NCI-H2196 treated with DMSO at 0.1 percent for 48 hours (cell line): ENCODE results near the gene EXOSC3.

Experiments used
- DNase-seq: peaks from one replicate; lab custom pipeline; 2025; ENCODE audit not compliant: unreplicated experiment; lab: John Stamatoyannopoulos, UW

The EXOSC3 gene

GRCh38 chr9:37739222-37739621 lies 45.6 kb downstream of the EXOSC3 start:
- DNase-seq: no peak

- no peak for DNase-seq
Measured at GRCh38 chr9:37732952-37733351, 51.9 kb downstream of the EXOSC3 start.

GRCh38 chr9:37732086-37732741 lies 52.6 kb downstream of the EXOSC3 start:
- no peak for DNase-seq

GRCh38 chr9:37730839-37731238 lies 54.0 kb downstream of the EXOSC3 start:
- DNase-seq: no peak

DNA sequence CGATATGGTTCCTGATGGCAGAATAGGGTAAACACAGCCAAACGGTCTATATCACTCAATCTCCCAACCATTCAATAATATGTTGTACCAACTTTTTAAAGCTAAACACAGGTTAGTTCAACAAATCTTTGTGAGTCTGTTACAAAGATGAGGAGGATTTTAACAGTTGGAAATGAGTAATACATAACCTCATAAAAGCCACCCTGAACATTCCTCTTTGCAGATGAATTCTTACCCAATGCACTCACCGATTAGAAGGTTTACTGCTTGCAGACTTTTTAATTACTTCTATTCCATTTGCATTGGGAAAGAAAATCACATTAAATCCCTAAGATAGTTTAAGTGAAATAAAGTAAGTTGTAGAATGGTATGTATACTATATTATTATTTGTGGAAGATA lies 54.6 kb downstream of the EXOSC3 start:
- no peak for DNase-seq
